GM18519 (cell line): Measurements from ENCODE around the gene RALY.

ENCODE experiments used
- ATAC-seq: cut with Tn5 transposase; IDR thresholded peaks from one replicate; pipeline ENCODE4 v1.9.1; 2021; ENCODE audit warnings: mild to moderate bottlenecking, moderate library complexity; ENCODE audit not compliant: unreplicated experiment, low FRiP score

Gene RALY

GRCh38 chr20:34045930-34046725, 52.4 kb downstream of the RALY start:
- ATAC-seq = no peak

- no peak for ATAC-seq
Observed at GRCh38 chr20:34047010-34047687, 53.4 kb downstream of the RALY start.

GRCh38 chr20:34047917-34048316, 54.2 kb downstream of the RALY start:
- ATAC-seq = no peak

- ATAC-seq = no peak
Observed at GRCh38 chr20:34049389-34049788, 55.7 kb downstream of the RALY start.

GRCh38 chr20:34049897-34050695, 56.4 kb downstream of the RALY start:
- no peak for ATAC-seq

GRCh38 chr20:34052414-34052813, 58.7 kb downstream of the RALY start:
- no peak for ATAC-seq

- no peak for ATAC-seq
Observed at GRCh38 chr20:34055290-34055689, 61.6 kb downstream of the RALY start.

GRCh38 chr20:34058831-34059230, 65.1 kb downstream of the RALY start:
- ATAC-seq = no peak

- ATAC-seq = no peak
Observed at GRCh38 chr20:34060970-34061369, 67.3 kb downstream of the RALY start.

- ATAC-seq = no peak
Observed at GRCh38 chr20:34061695-34062094, 68.0 kb downstream of the RALY start.

GRCh38 chr20:34062570-34063482, 69.1 kb downstream of the RALY start:
- no peak for ATAC-seq

GRCh38 chr20:34064286-34064685, 70.6 kb downstream of the RALY start:
- ATAC-seq = no peak

- no peak for ATAC-seq
Observed at GRCh38 chr20:34065260-34065659, 71.5 kb downstream of the RALY start.

- ATAC-seq = no peak
Observed at GRCh38 chr20:34066476-34067090, 72.9 kb downstream of the RALY start.

- ATAC-seq = no peak
Observed at GRCh38 chr20:34068001-34068400, 74.3 kb downstream of the RALY start.

GRCh38 chr20:34069341-34070078, 75.8 kb downstream of the RALY start:
- ATAC-seq = no peak

GRCh38 chr20:34070079-34070439, 76.3 kb downstream of the RALY start:
- no peak for ATAC-seq

GRCh38 chr20:34070859-34071258, 77.1 kb downstream of the RALY start:
- ATAC-seq = no peak

- ATAC-seq = no peak
Observed at GRCh38 chr20:34072076-34072475, 78.4 kb downstream of the RALY start.
